ENCODE measurements around the gene PDXK.

The PDXK gene

DNA sequence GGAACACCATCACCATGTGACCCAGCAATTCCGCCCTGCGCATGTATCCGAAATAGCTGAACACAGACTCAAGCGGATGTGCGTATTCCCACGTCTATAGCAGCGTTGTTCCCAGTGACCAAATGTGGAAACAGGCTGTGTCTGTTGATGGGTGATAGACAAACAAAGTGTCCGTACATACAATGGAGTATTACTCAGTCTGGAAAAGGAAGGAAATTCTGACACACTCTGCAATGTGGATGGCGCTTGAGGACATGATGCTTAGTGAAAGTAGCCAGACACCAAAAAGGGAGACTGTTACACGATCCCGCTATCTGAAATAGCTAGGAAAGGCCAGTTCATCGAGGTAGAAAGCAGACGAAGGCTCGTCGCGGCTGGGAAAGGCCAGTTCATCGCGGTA is 25.8 kb downstream of the PDXK start:
- DNase-seq (ENCODE audit: low spot score in 2 of 2) (no peak), ATAC-seq (replicated peaks; ENCODE audit: extremely low read depth, poor library complexity, severe bottlenecking) (no peak)
- Mint-ChIP-seq H3K9me3 (no peaks in the 10 kb centered on the region), H3K4me3 (no peak overlapping the region), H3K4me1 (peaks cover 6% of the 10 kb centered on the region), H3K27me3 (no peaks in the 10 kb centered on the region), H3K36me3 (ENCODE audit: insufficient read depth) (peaks cover 23% of the 10 kb centered on the region), H3K27ac (ENCODE audit: low read depth) (no peak overlapping the region)

- H3K27me3 Mint-ChIP-seq: no peaks in the 10 kb centered on the region
- no peaks in the 10 kb centered on the region for H3K9me3 Mint-ChIP-seq
- no peak for ATAC-seq (replicated peaks; ENCODE audit: extremely low read depth, poor library complexity, severe bottlenecking)
- H3K4me3 Mint-ChIP-seq: no peak overlapping the region
- DNase-seq (ENCODE audit: low spot score in 2 of 2): no peak
- H3K4me1 Mint-ChIP-seq: peaks cover under 1% of the 10 kb centered on the region
- no peak overlapping the region for H3K27ac Mint-ChIP-seq (ENCODE audit: low read depth)
- H3K36me3 Mint-ChIP-seq (ENCODE audit: insufficient read depth): peaks cover 19% of the 10 kb centered on the region
Observed at GRCh38 chr21:43745772-43746517, 27.0 kb downstream of the PDXK start.

DNA sequence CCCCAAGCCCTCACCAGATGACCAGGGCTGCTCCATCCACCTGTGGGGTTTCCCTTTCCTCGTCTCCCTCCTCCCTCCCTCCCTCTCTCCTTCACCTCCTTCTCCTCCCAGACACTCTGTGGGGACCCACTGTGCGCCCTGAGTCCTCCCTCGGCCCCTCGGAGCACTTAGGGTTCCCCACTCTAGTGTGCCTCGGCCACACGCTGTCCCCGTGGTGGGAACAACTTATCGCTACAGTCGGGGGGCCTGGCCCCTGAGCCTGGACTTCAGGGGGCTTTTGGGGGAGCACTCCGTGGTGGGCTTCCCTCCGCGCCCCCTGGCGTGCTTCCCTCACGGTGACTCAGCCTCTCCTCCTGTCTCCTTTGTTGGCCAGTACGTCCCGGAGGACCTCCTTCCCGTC is 29.7 kb downstream of the PDXK start:
- Mint-ChIP-seq H3K27ac (ENCODE audit: low read depth) (no peak overlapping the region), H3K4me1 (no peaks in the 10 kb centered on the region), H3K36me3 (ENCODE audit: insufficient read depth) (peaks cover 15% of the 10 kb centered on the region), H3K4me3 (no peak overlapping the region), H3K27me3 (no peaks in the 10 kb centered on the region), H3K9me3 (no peaks in the 10 kb centered on the region)
- ATAC-seq (replicated peaks; ENCODE audit: extremely low read depth, poor library complexity, severe bottlenecking): no peak
- no peak for DNase-seq (ENCODE audit: low spot score in 2 of 2)

GRCh38 chr21:43749651-43750262 is 30.8 kb downstream of the PDXK start:
- no peak overlapping the region for H3K27ac Mint-ChIP-seq (ENCODE audit: low read depth)
- H3K4me3 Mint-ChIP-seq: no peak overlapping the region
- no peak for DNase-seq (ENCODE audit: low spot score in 2 of 2)
- H3K36me3 Mint-ChIP-seq (ENCODE audit: insufficient read depth): peaks cover 13% of the 10 kb centered on the region
- no peaks in the 10 kb centered on the region for H3K9me3 Mint-ChIP-seq
- H3K4me1 Mint-ChIP-seq: no peaks in the 10 kb centered on the region
- no peak for ATAC-seq (replicated peaks; ENCODE audit: extremely low read depth, poor library complexity, severe bottlenecking)
- H3K27me3 Mint-ChIP-seq: no peaks in the 10 kb centered on the region

DNA sequence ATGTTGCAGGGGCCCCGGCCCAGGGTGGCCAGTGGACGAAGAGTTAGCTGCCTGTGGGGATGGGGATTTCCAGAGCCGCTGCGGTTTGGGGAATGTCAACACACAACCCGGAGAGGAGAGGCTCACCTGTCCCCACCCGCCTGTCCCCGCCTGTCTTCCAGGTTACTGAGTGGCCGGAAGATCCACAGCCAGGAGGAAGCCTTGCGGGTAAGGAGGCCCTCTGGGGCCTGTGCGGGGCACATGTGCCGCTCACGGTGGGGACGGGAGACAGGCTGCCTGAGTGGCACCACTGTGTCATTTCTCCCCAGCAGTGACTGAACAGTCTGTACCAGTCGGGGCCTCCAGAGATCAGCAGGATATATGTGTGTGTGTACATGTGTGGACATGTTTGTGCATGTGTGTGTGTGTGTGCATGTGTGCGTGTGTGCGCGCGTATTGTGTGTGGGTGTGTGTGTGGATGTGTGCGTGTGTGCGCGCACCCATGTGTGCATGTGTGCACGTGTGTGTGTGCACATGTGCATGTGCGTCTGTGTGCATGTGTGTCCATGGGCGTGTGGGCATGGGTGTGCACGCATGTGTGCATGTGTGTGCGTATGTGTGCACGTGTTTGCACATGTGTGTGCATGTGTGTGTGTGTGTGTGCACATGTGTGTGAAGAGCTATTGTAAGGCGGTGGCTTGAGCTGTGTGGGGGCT is 31.6 kb downstream of the PDXK start:
- no peak overlapping the region for H3K27ac Mint-ChIP-seq (ENCODE audit: low read depth)
- DNase-seq (ENCODE audit: low spot score in 2 of 2): no peak
- H3K9me3 Mint-ChIP-seq: no peaks in the 10 kb centered on the region
- H3K36me3 Mint-ChIP-seq (ENCODE audit: insufficient read depth): peaks cover 12% of the 10 kb centered on the region
- no peak overlapping the region for H3K4me3 Mint-ChIP-seq
- no peaks in the 10 kb centered on the region for H3K27me3 Mint-ChIP-seq
- H3K4me1 Mint-ChIP-seq: no peaks in the 10 kb centered on the region
- no peak for ATAC-seq (replicated peaks; ENCODE audit: extremely low read depth, poor library complexity, severe bottlenecking)

DNA sequence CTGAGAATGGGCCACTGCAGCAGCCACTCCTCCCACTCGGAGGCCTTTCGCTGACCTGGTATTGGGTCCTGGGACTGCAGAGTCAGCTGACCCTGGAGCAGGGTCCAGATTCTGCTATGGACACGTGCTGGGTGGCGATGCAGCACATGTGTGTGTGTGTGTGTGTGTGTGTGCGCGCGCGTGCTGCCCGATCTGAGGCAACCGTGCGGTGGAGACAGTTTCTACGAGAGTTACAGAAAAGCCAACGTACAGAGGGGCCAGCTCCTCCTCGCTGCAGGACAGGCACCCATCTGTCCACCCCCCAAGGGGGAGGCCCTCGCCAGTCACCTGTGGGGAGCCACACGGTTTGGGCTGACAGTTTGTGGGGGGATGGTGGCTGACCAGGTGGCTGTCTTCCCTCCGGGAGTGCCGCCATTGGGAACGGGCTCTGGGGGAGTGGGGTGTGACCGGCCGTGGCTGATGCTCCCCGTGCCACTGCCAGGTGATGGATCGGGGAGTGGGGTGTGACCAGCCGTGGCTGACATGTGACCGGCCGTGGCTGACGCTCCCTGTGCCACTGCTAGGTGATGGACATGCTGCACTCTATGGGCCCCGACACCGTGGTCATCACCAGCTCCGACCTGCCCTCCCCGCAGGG is 33.1 kb downstream of the PDXK start:
- no peaks in the 10 kb centered on the region for H3K9me3 Mint-ChIP-seq
- H3K36me3 Mint-ChIP-seq (ENCODE audit: insufficient read depth): peaks cover 17% of the 10 kb centered on the region
- no peaks in the 10 kb centered on the region for H3K4me1 Mint-ChIP-seq
- H3K4me3 Mint-ChIP-seq: no peak overlapping the region
- ATAC-seq (replicated peaks; ENCODE audit: extremely low read depth, poor library complexity, severe bottlenecking): no peak
- no peaks in the 10 kb centered on the region for H3K27me3 Mint-ChIP-seq
- H3K27ac Mint-ChIP-seq (ENCODE audit: low read depth): no peak overlapping the region
- DNase-seq (ENCODE audit: low spot score in 2 of 2): no peak

GRCh38 chr21:43752758-43753438 is 34.0 kb downstream of the PDXK start:
- H3K4me3 Mint-ChIP-seq: no peak overlapping the region
- H3K9me3 Mint-ChIP-seq: no peaks in the 10 kb centered on the region
- H3K4me1 Mint-ChIP-seq: no peaks in the 10 kb centered on the region
- no peaks in the 10 kb centered on the region for H3K27me3 Mint-ChIP-seq
- ATAC-seq (replicated peaks; ENCODE audit: extremely low read depth, poor library complexity, severe bottlenecking) (no peak), DNase-seq (ENCODE audit: low spot score in 2 of 2) (no peak)
- H3K36me3 Mint-ChIP-seq (ENCODE audit: insufficient read depth): peaks cover 12% of the 10 kb centered on the region
- no peak overlapping the region for H3K27ac Mint-ChIP-seq (ENCODE audit: low read depth)

DNA sequence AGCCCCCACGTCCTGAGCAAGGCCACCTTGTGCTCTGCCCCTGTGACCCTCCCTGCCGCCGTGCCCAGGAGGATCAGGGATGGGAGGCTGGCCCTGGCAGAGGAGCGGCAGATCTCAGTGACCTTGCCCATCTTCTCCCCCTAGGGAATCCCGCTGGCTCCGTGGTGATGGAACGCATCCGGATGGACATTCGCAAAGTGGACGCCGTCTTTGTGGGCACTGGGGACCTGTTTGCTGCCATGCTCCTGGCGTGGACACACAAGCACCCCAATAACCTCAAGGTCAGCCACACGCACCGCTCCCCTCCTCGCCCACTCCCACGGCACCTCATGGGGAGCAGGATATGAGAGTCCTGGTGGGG is 34.5 kb downstream of the PDXK start:
- H3K36me3 Mint-ChIP-seq (ENCODE audit: insufficient read depth): peaks cover 13% of the 10 kb centered on the region
- peak overlapping the region; percentile 46 for H3K27ac Mint-ChIP-seq (ENCODE audit: low read depth)
- H3K4me3 Mint-ChIP-seq: no peak overlapping the region
- no peaks in the 10 kb centered on the region for H3K9me3 Mint-ChIP-seq
- H3K4me1 Mint-ChIP-seq: no peaks in the 10 kb centered on the region
- DNase-seq (ENCODE audit: low spot score in 2 of 2) (no peak), ATAC-seq (replicated peaks; ENCODE audit: extremely low read depth, poor library complexity, severe bottlenecking) (no peak)
- no peaks in the 10 kb centered on the region for H3K27me3 Mint-ChIP-seq

DNA sequence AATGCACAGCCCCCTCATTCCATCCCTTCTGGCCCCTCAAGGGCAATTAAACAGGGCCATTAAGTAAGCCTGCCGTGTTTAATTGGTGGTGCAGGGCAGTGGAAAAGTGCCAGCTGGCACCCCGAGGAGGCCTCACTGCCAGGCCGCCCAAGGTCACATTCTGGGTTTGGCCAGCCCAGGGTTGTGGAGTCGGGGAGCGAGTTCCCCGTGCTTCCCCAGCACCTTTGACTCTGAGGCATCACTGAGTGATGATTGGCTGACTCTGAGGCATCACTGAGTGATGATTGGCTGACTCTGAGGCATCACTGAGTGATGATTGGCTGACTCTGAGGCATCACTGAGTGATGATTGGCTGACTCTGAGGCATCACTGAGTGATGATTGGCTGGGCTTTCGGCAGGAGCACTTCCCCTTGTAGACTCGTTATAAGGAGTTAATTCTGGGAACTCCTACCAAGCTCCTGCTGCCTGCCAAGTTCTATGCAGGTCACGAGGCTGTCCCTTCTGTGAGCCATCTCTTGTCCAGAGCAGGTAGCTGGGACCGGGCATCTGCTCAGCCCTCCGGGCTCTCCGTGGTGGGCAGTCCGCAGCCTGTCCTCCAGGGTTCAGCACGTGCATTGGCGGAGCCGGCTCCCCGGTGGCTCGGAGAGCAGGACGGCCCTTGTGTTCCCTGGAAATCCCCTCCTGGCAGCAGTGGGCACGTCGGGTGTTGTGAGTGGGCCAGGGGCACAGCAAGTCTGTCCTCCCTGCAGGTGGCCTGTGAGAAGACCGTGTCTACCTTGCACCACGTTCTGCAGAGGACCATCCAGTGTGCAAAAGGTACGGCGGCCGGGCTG is 36.2 kb downstream of the PDXK start:
- Mint-ChIP-seq H3K4me1 (no peaks in the 10 kb centered on the region), H3K9me3 (no peaks in the 10 kb centered on the region), H3K36me3 (ENCODE audit: insufficient read depth) (peaks cover 13% of the 10 kb centered on the region), H3K4me3 (no peak overlapping the region), H3K27me3 (no peaks in the 10 kb centered on the region), H3K27ac (ENCODE audit: low read depth) (no peak overlapping the region)
- no peak for ATAC-seq (replicated peaks; ENCODE audit: extremely low read depth, poor library complexity, severe bottlenecking)
- no peak for DNase-seq (ENCODE audit: low spot score in 2 of 2)

DNA sequence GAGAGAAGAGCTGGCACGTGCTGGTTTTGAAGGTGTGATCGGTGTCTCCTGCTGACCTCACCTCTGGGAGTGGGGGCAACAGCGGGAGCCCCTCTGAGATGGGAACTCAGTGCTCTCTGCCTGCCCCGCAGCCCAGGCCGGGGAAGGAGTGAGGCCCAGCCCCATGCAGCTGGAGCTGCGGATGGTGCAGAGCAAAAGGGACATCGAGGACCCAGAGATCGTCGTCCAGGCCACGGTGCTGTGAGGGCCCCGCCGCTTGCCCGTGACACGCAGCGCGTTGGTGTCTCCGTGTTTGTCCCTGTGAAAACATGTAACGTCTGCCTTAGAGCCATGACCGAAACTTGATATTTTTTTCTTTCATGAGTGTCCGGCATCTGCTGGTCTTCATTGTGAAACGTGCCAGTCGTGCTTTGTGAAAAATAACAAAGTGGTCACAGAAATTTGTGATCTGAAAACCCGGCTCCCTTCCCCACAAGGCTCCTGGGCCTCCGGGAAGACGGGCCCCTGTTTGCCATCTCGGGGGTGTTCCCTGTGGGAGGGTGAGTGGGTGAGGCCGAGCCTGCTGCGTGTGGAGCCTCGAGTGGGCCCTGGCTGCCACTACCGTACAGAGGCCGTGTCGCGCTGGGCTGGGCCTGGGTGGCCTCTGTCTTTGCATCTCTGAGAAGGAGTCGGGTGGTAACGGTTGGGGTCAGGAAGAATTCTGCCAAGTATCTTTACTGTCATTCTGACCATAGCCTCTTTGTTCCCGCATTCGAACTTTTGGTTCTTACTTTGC is 37.1 kb downstream of the PDXK start:
- no peaks in the 10 kb centered on the region for H3K4me1 Mint-ChIP-seq
- no peaks in the 10 kb centered on the region for H3K9me3 Mint-ChIP-seq
- ATAC-seq (replicated peaks; ENCODE audit: extremely low read depth, poor library complexity, severe bottlenecking) (no peak), DNase-seq (ENCODE audit: low spot score in 2 of 2) (no peak)
- H3K27me3 Mint-ChIP-seq: no peaks in the 10 kb centered on the region
- peaks cover 13% of the 10 kb centered on the region for H3K36me3 Mint-ChIP-seq (ENCODE audit: insufficient read depth)
- H3K4me3 Mint-ChIP-seq: no peak overlapping the region
- no peak overlapping the region for H3K27ac Mint-ChIP-seq (ENCODE audit: low read depth)

DNA sequence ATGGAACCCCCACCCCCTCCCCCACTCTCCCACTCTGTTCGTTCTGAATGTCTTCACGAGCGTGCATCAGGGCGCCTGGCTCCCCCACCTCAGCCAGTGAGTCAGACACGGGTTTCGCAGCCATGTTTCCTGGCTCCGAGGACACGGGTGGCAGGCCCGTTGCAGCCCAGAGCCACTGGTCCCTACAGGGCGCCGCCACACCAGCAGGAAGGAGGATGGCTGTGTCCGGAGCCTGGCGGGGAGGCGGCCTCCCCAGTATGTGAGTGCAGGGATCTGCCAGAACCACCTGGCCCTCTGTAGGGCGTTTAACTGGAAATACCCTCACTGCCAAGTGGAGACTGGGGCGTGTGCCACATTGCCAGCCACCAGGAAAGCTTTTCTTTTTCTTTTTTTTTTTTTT is 38.7 kb downstream of the PDXK start:
- no peak for DNase-seq (ENCODE audit: low spot score in 2 of 2)
- no peaks in the 10 kb centered on the region for H3K27me3 Mint-ChIP-seq
- peaks cover 10% of the 10 kb centered on the region for H3K36me3 Mint-ChIP-seq (ENCODE audit: insufficient read depth)
- no peak overlapping the region for H3K27ac Mint-ChIP-seq (ENCODE audit: low read depth)
- no peaks in the 10 kb centered on the region for H3K9me3 Mint-ChIP-seq
- H3K4me1 Mint-ChIP-seq: no peaks in the 10 kb centered on the region
- no peak overlapping the region for H3K4me3 Mint-ChIP-seq
- no peak for ATAC-seq (replicated peaks; ENCODE audit: extremely low read depth, poor library complexity, severe bottlenecking)

Data from central memory CD8-positive, alpha-beta T cell (primary cell).